Activated CD8-positive, alpha-beta T cell treated with anti-CD3 and anti-CD28 coated beads for 36 hours (primary cell): Measurements from ENCODE around the gene AHNAK2. TPM values are rescaled to one million over a fixed set of nuclear protein-coding genes. Genes with fewer than 3 reads are reported as not detected.

Experiments
- ATAC-seq: fragments of 200-7000 bp; cut with Tn5 transposase; one replicate; pipeline ENCODE4 v1.10.0; 2021; ENCODE audit warnings: mild to moderate bottlenecking, moderate library complexity
- CTCF ChIA-PET: fragments of 350-600 bp; sonication (Branson Sonifier 250); formaldehyde crosslinking; loops from one replicate; lab custom pipeline; 2021; ENCODE audit warnings: antibody characterized with exemption; lab: Charles Lee
- POLR2A ChIA-PET: fragments of 350-600 bp; sonication (Branson Sonifier 250); formaldehyde crosslinking; loops from one replicate; lab custom pipeline; 2021; ENCODE audit warnings: antibody characterized with exemption; lab: Charles Lee
- DNase-seq: peaks from one replicate; pipeline ENCODE4 v3.0.0-alpha.2; 2020
- H3K27ac Mint-ChIP-seq: one replicate; pipeline ENCODE4 v1.8.0; 2021; ENCODE audit warnings: mild to moderate bottlenecking, mixed read lengths
- H3K27me3 Mint-ChIP-seq: one replicate; pipeline ENCODE4 v1.8.0; 2021; ENCODE audit warnings: mixed read lengths
- H3K36me3 Mint-ChIP-seq: one replicate; pipeline ENCODE4 v1.8.0; 2021; ENCODE audit warnings: low read depth, mixed read lengths
- H3K4me1 Mint-ChIP-seq: one replicate; pipeline ENCODE4 v1.8.0; 2021; ENCODE audit warnings: low read depth, mixed read lengths
- H3K4me3 Mint-ChIP-seq: one replicate; pipeline ENCODE4 v1.8.0; 2021; ENCODE audit warnings: mild to moderate bottlenecking, moderate library complexity, mixed read lengths
- H3K9me3 Mint-ChIP-seq: one replicate; pipeline ENCODE4 v1.8.0; 2021; ENCODE audit warnings: mixed read lengths
- intact Hi-C: fragments of 100-400 bp; cut with micrococcal nuclease; formaldehyde crosslinking; loops from one replicate; pipeline ENCODE4 v1.10.0; 2022
- total RNA-seq, 2 experiments: library from RNA; stranded (reverse); gene quantifications; one replicate each; pipeline ENCODE4 v1.2.3, GENCODE V29; 2021
- TF ChIP-seq, protein P1 (sequence below): fragments of 200-600 bp; IDR thresholded peaks from one replicate; pipeline ENCODE4 v1.8.0; 2022; ENCODE audit warnings: antibody characterized with exemption, mild to moderate bottlenecking

Gene AHNAK2
- total RNA-seq, 2 experiments from 2014 or later = 0.02 TPM; not detected in 1

DNA sequence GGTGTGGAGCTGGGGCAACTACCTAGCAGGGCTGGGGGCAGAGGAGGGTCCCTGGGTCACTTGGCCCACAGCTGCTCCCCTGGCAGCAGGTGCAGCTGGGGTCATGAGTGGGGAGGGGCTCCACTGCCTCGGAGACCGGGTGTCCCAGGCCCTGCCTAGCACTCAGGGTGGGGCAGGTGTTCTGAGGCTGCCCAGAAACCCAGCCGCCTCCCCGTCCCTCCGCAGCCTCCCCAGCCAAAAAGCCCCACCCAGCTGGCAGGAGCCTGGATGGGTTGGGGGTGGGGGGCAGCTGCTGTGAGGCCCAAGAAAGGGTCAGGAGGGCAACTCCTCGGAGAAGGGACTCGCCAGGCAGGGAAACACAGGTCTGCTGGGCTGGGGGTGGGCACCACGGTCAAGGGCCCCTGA lies 11.2 kb downstream of the AHNAK2 start:
- DNase-seq (no peak), ATAC-seq (no peak)
- Mint-ChIP-seq H3K27ac (no peak overlapping the region), H3K9me3 (no peaks in the 10 kb centered on the region), H3K4me3 (no peak overlapping the region), H3K36me3 (no peaks in the 10 kb centered on the region), H3K27me3 (peaks cover 11% of the 10 kb centered on the region), H3K4me1 (no peaks in the 10 kb centered on the region)
- TF ChIP-seq, protein P1, sequence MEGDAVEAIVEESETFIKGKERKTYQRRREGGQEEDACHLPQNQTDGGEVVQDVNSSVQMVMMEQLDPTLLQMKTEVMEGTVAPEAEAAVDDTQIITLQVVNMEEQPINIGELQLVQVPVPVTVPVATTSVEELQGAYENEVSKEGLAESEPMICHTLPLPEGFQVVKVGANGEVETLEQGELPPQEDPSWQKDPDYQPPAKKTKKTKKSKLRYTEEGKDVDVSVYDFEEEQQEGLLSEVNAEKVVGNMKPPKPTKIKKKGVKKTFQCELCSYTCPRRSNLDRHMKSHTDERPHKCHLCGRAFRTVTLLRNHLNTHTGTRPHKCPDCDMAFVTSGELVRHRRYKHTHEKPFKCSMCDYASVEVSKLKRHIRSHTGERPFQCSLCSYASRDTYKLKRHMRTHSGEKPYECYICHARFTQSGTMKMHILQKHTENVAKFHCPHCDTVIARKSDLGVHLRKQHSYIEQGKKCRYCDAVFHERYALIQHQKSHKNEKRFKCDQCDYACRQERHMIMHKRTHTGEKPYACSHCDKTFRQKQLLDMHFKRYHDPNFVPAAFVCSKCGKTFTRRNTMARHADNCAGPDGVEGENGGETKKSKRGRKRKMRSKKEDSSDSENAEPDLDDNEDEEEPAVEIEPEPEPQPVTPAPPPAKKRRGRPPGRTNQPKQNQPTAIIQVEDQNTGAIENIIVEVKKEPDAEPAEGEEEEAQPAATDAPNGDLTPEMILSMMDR = no peak
- intact Hi-C loops = no loop called here
- CTCF ChIA-PET = interaction anchor here (1.0 kb wide), 1 partner anchor 9 kb away, joined by 3 read pairs; no protein-coding TSS in a partner anchor
- POLR2A ChIA-PET = no interaction called here

DNA sequence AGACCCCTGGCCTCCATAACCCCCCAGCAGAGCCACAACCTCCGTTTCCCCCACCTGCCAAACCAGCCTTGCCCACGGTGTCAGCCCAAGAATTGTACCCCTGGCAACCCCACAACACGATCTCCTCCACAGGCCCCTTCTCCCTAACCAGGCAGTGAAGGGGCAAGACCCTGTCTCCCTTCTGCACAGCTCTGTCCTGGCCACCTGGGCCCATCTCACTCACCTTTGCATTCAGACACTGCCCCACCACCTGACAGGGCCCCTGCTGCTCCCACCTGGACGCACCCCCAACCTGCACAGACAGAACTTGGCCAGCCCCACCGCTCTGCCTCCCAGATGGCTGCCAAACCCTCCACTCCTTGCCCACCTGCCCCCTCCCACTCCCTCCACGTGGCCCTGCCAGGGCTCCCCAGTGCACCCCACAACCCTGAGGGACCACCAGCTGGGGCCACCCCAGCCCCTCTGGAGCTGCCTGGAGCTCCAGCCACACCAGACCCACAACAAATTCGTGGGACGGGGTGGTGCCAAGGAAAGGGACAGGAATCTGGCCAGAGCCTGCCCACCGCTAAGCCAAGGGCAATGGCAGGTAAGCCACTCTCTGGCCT lies 11.8 kb downstream of the AHNAK2 start:
- ATAC-seq = no peak
- H3K27me3 Mint-ChIP-seq = peaks cover 11% of the 10 kb centered on the region
- TF ChIP-seq, protein P1 = no peak
- DNase-seq = no peak
- ChIA-PET POLR2A (no interaction called here), CTCF (no interaction called here)
- no peaks in the 10 kb centered on the region for H3K9me3 Mint-ChIP-seq
- no peak overlapping the region for H3K27ac Mint-ChIP-seq
- no peak overlapping the region for H3K4me3 Mint-ChIP-seq
- no peaks in the 10 kb centered on the region for H3K36me3 Mint-ChIP-seq
- no peaks in the 10 kb centered on the region for H3K4me1 Mint-ChIP-seq
- intact Hi-C loops = no loop called here

DNA sequence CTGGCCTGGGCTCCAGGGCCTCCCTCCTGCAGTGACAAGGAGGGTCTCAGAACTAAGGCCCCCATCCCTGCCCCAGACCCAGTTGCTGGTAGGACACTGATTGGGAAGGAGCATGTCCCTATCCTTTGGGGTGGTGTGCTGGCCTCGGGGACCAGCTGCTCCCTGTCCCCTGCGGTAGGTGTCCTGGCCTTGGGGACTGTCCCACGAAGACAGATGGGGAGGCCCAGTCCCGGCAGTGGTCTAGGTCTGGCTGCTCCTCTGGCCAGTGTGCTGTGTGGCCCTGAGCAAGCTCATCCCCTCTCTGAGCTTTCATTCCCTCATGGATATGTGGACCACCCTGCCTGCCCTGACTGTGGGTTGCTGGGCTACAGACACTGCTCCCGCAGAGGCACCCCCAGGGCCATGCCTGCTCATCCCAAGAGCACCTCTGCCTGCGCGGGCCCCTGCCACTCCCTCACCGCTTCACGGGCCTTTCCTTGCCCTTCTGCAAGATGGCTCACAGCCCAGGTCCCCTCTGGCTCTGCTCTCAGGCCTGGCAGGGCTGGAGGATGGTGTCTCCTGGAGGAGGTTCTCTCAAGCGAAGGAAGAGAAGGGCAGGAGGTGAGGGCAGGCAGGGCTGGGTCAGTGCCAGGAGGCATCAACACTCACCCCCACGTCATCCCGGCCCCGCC lies 12.5 kb downstream of the AHNAK2 start:
- H3K36me3 Mint-ChIP-seq = no peaks in the 10 kb centered on the region
- H3K4me1 Mint-ChIP-seq = no peaks in the 10 kb centered on the region
- POLR2A ChIA-PET = no interaction called here
- DNase-seq (no peak), ATAC-seq (no peak)
- no peak overlapping the region for H3K4me3 Mint-ChIP-seq
- H3K9me3 Mint-ChIP-seq = no peaks in the 10 kb centered on the region
- intact Hi-C loops = no loop called here
- H3K27ac Mint-ChIP-seq = no peak overlapping the region
- CTCF ChIA-PET = interaction anchor here (0.8 to 1.2 kb wide), 3 partner anchors 10 to 80 kb away, joined by 3 to 6 read pairs (median 3); no protein-coding TSS in a partner anchor
- peaks cover 11% of the 10 kb centered on the region for H3K27me3 Mint-ChIP-seq
- TF ChIP-seq, protein P1 = no peak

DNA sequence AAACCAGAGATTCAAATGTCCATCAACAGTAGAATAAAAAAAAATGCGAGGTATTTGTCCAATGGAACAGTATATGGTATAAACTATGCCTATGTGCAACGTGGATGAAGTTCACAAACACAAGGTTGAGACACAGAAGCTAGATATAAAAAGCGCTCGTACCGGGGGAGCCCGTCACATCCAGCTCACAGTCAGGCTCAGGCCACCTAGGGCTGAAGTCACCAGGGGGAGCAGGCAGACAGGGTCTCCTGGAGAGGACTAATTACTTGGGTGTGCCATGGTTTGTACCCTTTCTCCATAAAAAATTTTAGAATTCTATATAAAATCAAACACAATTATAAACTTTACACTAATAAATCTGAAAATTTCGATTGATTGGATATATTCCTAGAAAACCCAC lies 13.6 kb downstream of the AHNAK2 start:
- Mint-ChIP-seq H3K27me3 (peaks cover 11% of the 10 kb centered on the region), H3K4me1 (no peaks in the 10 kb centered on the region), H3K9me3 (no peaks in the 10 kb centered on the region), H3K4me3 (no peak overlapping the region), H3K27ac (no peak overlapping the region), H3K36me3 (no peaks in the 10 kb centered on the region)
- DNase-seq (no peak), ATAC-seq (no peak)
- POLR2A ChIA-PET = no interaction called here
- intact Hi-C loops = no loop called here
- CTCF ChIA-PET = interaction anchor here (0.8 to 1.4 kb wide), 5 partner anchors 9 to 82 kb away, joined by 3 to 6 read pairs (median 4); no protein-coding TSS in a partner anchor
- TF ChIP-seq, protein P1 = no peak
